Loucy (cell line): ENCODE measurements around the gene LPCAT2.

Experiments used
- H2AFZ ChIP-seq: fragments of 200-600 bp; sonication (generic); 2 replicates; pipeline ENCODE4 v1.6.0; 2016; ENCODE audit warnings: antibody characterized with exemption, mild to moderate bottlenecking, low read length, moderate library complexity
- H3F3A ChIP-seq: fragments of 200-600 bp; 2 replicates; pipeline ENCODE4 v1.6.0; 2016; ENCODE audit warnings: antibody characterized with exemption, low read depth, mild to moderate bottlenecking
- H3K27me3 ChIP-seq: fragments of 200-600 bp; sonication (generic); 2 replicates; pipeline ENCODE4 v1.6.1; 2014; ENCODE audit warnings: low read length, mild to moderate bottlenecking; ENCODE audit not compliant: insufficient read depth, poor library complexity, severe bottlenecking
- H3K36me3 ChIP-seq: fragments of 200-600 bp; sonication (generic); 2 replicates; pipeline ENCODE4 v1.6.1; 2016; ENCODE audit warnings: low read length; ENCODE audit not compliant: insufficient read depth
- H3K4me1 ChIP-seq: fragments of 200-600 bp; sonication (generic); 2 replicates; pipeline ENCODE4 v1.5.1; 2014; ENCODE audit warnings: low read length, mild to moderate bottlenecking; ENCODE audit not compliant: insufficient read depth, poor library complexity, severe bottlenecking
- H3K4me2 ChIP-seq: fragments of 200-600 bp; sonication (generic); 2 replicates; pipeline ENCODE4 v1.6.0; 2014; ENCODE audit warnings: antibody characterized with exemption, low read length, low read depth, mild to moderate bottlenecking; ENCODE audit not compliant: poor library complexity, severe bottlenecking
- H3K4me3 ChIP-seq: fragments of 200-600 bp; sonication (generic); 2 replicates; pipeline ENCODE4 v1.5.1; 2014; ENCODE audit warnings: low read length, mild to moderate bottlenecking, mixed read lengths; ENCODE audit not compliant: poor library complexity, severe bottlenecking
- H3K79me2 ChIP-seq: fragments of 200-600 bp; sonication (generic); 2 replicates; pipeline ENCODE4 v1.6.1; 2014; ENCODE audit warnings: low read length; ENCODE audit not compliant: insufficient read depth
- H3K9ac ChIP-seq: fragments of 200-600 bp; sonication (generic); 2 replicates; pipeline ENCODE4 v1.6.0; 2014; ENCODE audit warnings: mild to moderate bottlenecking, low read depth, low read length, moderate library complexity; ENCODE audit not compliant: poor library complexity, severe bottlenecking
- H3K9me2 ChIP-seq: fragments of 200-600 bp; sonication (generic); replicated peaks from 2 replicates; pipeline ENCODE4 v1.6.1; 2016; ENCODE audit warnings: low read depth, low read length, mixed read lengths
- H3K9me3 ChIP-seq: fragments of 200-600 bp; sonication (generic); 2 replicates; pipeline ENCODE4 v1.6.1; 2014; ENCODE audit warnings: mild to moderate bottlenecking, antibody characterized with exemption, low read length, low read depth; ENCODE audit not compliant: insufficient read depth
- H4K20me1 ChIP-seq: fragments of 200-600 bp; sonication (generic); 2 replicates; pipeline ENCODE4 v1.6.0; 2014; ENCODE audit warnings: antibody characterized with exemption, low read length, mild to moderate bottlenecking; ENCODE audit not compliant: insufficient read depth, poor library complexity, severe bottlenecking
- CTCF ChIP-seq: fragments of 200-600 bp; sonication (generic); conservative IDR thresholded peaks from 2 replicates; pipeline ENCODE4 v1.5.1; 2014; ENCODE audit warnings: mild to moderate bottlenecking, antibody characterized with exemption, low read length
- EZH2phosphoT487 ChIP-seq: fragments of 200-600 bp; IDR thresholded peaks from 2 replicates; pipeline ENCODE4 v1.6.1; 2018; ENCODE audit warnings: antibody characterized with exemption, mild to moderate bottlenecking, moderate library complexity, borderline replicate concordance

The LPCAT2 gene

GRCh38 chr16:55494994-55495421 lies 13.9 kb upstream of the LPCAT2 start:
- Histone ChIP-seq H3K36me3 (no peaks in the 10 kb centered on the region), H3K4me2 (no peak overlapping the region), H3K4me1 (peaks cover 42% of the 10 kb centered on the region), H4K20me1 (no peaks in the 10 kb centered on the region), H3F3A (no peaks in the 10 kb centered on the region), H3K9ac (no peak overlapping the region), H3K9me2 (no peaks in the 10 kb centered on the region), H2AFZ (no peak overlapping the region), H3K27me3 (no peaks in the 10 kb centered on the region), H3K4me3 (no peak overlapping the region), H3K79me2 (no peaks in the 10 kb centered on the region), H3K9me3 (no peaks in the 10 kb centered on the region)
- peak; percentile 41 for TF ChIP-seq CTCF
- no peak for TF ChIP-seq EZH2phosphoT487

- Histone ChIP-seq H3K9me3 (no peaks in the 10 kb centered on the region), H3K4me2 (no peak overlapping the region), H3K4me3 (no peak overlapping the region), H3K27me3 (no peaks in the 10 kb centered on the region), H4K20me1 (no peaks in the 10 kb centered on the region), H2AFZ (no peak overlapping the region), H3K36me3 (no peaks in the 10 kb centered on the region), H3F3A (no peaks in the 10 kb centered on the region), H3K4me1 (peaks cover 49% of the 10 kb centered on the region), H3K9ac (no peak overlapping the region), H3K79me2 (no peaks in the 10 kb centered on the region), H3K9me2 (no peaks in the 10 kb centered on the region)
- no peak for TF ChIP-seq CTCF
- TF ChIP-seq EZH2phosphoT487 = no peak
Observed at GRCh38 chr16:55495616-55496289, 13.1 kb upstream of the LPCAT2 start.

GRCh38 chr16:55496509-55497145 lies 12.2 kb upstream of the LPCAT2 start:
- Histone ChIP-seq H3K79me2 (no peaks in the 10 kb centered on the region), H2AFZ (no peak overlapping the region), H3K4me1 (peaks cover 52% of the 10 kb centered on the region), H3F3A (no peaks in the 10 kb centered on the region), H4K20me1 (no peaks in the 10 kb centered on the region), H3K36me3 (no peaks in the 10 kb centered on the region), H3K9me2 (no peaks in the 10 kb centered on the region), H3K4me2 (peak overlapping the region; percentile 10), H3K9me3 (no peaks in the 10 kb centered on the region), H3K4me3 (no peak overlapping the region), H3K27me3 (no peaks in the 10 kb centered on the region), H3K9ac (no peak overlapping the region)
- TF ChIP-seq CTCF = no peak
- no peak for TF ChIP-seq EZH2phosphoT487
